ENCODE data around the gene BIRC2. TPM values are rescaled to one million over a fixed set of nuclear protein-coding genes. Genes with fewer than 3 reads are reported as not detected.

Gene BIRC2
- total and polyA plus RNA-seq, 2 of the 4 experiments (the other 2 are of a cell fraction): 48.0 to 204 TPM

DNA sequence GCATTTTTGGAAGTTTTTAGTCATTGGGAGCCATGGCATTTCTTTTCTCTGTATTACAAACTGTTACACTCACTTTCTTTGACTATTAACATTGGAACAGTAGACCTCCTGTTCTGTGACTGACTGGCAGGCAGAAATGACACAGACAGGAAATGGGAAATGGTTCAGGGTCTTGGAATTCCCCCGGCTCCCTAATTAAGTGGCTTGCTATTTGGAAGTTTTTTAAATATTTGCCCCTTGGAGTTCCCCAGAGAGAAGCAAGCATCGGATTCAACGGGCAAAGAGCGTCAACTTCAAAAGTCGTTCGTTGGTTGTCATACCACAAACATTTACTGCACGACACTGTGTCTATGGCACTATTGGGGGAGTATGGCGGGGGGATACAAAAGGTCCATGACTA, 1.1 kb upstream of the BIRC2 start:
- peak overlapping the region; percentile 100 for H4K91ac ChIP-seq (ENCODE audit: insufficient read depth, low read depth, low read length)
- H4K5ac ChIP-seq (ENCODE audit: low read depth, low read length): no peak overlapping the region
- peak overlapping the region; percentile 100 for H3K4ac ChIP-seq (ENCODE audit: low read depth, low read length)
- H2BK15ac ChIP-seq (ENCODE audit: low read depth, low read length): no peak overlapping the region
- no peak overlapping the region for H3K9ac ChIP-seq (ENCODE audit: low read depth, low read length)
- H3K36me3 ChIP-seq (ENCODE audit: control insufficient read depth, insufficient read depth, low read length): peaks cover 5% of the 10 kb centered on the region
- no peaks in the 10 kb centered on the region for H3K9me3 ChIP-seq (ENCODE audit: control insufficient read depth, insufficient read depth, low read length)
- H2AFZ ChIP-seq (replicated peaks; ENCODE audit: low read length, poor library complexity): peak overlapping the region; percentile 63
- H3K27me3 ChIP-seq (ENCODE audit: control insufficient read depth, insufficient read depth, low read length): no peaks in the 10 kb centered on the region
- in situ Hi-C loops (cut with MboI; ENCODE audit: low sequenced_read_pairs): no loop called here
- WGBS, 2 experiments (ENCODE audit: extremely low coverage in 2 of 2, insufficient read length in 1 of 2): no CpG with 5 or more reads among the region's 8 CpGs
- peaks cover 9% of the 10 kb centered on the region; the same call in 1 of the 2 replicates for H4K20me1 ChIP-seq (ENCODE audit: insufficient read depth, low read length)
- H3K4me3 ChIP-seq (ENCODE audit: insufficient read depth, low read depth, low read length): peak overlapping the region; percentile 81
- H2BK120ac ChIP-seq (ENCODE audit: low read depth, low read length): peak overlapping the region; percentile 100
- H3K4me1 ChIP-seq (ENCODE audit: control insufficient read depth, insufficient read depth, low read length): no peaks in the 10 kb centered on the region; the same call in 1 of the 2 replicates
- H3K79me1 ChIP-seq (ENCODE audit: low read depth in 1 of 2, low read length in 2 of 2): peaks cover 0 to 25% of the 10 kb centered on the region in 2 experiments; a peak in 3 of 4 replicates
- DNase-seq: peak; percentile 83
- H3K18ac ChIP-seq (ENCODE audit: low read depth, low read length): peak overlapping the region; percentile 40; the same call in 1 of the 2 replicates
- peak overlapping the region; percentile 87 for H3K4me2 ChIP-seq (ENCODE audit: low read depth, low read length)
- H3K14ac ChIP-seq (replicated peaks; ENCODE audit: low read depth, low read length): peak overlapping the region; percentile 78
- no peak overlapping the region for H2AK9ac ChIP-seq (replicated peaks; ENCODE audit: low read depth, low read length, poor library complexity)
- intact Hi-C loops (cut with micrococcal nuclease): loop anchor here (5.0 kb wide), 2 partner anchors 106 to 234 kb away; partner anchors contain the start of genes TMEM123 and YAP1
- 0 out of 2 replicates have a peak, but pooled peaks cover 3% of the 10 kb centered on the region for H3K9me1 ChIP-seq (ENCODE audit: insufficient read depth, low read length)
- ChIA-PET POLR2A (ENCODE audit: unreplicated experiment) (no interaction called here), CTCF (interaction anchor here (0.8 to 1.5 kb wide), 2 partner anchors 150 to 320 kb away, joined by 3 read pairs; no protein-coding TSS in a partner anchor)
- BruUV-seq (replicated peaks): no TSS peak
- peak overlapping the region; percentile 53 for H3K27ac ChIP-seq (ENCODE audit: insufficient read depth, low read length)
- H2BK20ac ChIP-seq (ENCODE audit: low read depth, low read length): peak overlapping the region; percentile 64
- peak overlapping the region; percentile 100; the same call in 1 of the 2 replicates for H3K23ac ChIP-seq (ENCODE audit: low read depth, low read length)
- no peak overlapping the region for H2AK5ac ChIP-seq (ENCODE audit: low read depth, low read length)
- H2BK5ac ChIP-seq (ENCODE audit: low read depth, low read length, poor library complexity, severe bottlenecking): peak overlapping the region; percentile 99
- dilution Hi-C loops (cut with HindIII; ENCODE audit: low sequenced_read_pairs, unreplicated experiment): no loop called here
- ATAC-seq (ENCODE audit: low read depth): no peak; the same call in 1 of the 2 replicates
- H4K8ac ChIP-seq (ENCODE audit: low read depth in 2 of 2, low read length in 2 of 2): peak overlapping the region; percentile 67 to 92; a peak in 3 of 4 replicates
- H3K56ac ChIP-seq (ENCODE audit: extremely low read depth, insufficient read depth, low read length): peak overlapping the region; percentile 100
- TF ChIP-seq ELK1 (IDR thresholded peaks at IDR 0.05; ENCODE audit: borderline replicate concordance, low read depth, low read length) (no peak), POLR2A (IDR thresholded peaks at IDR 0.05; ENCODE audit: low read depth, low read length) (peak; percentile 47; the same call in 1 of the 2 replicates)
